ENCODE measurements around the gene MBD3. TPM values are rescaled to one million over a fixed set of nuclear protein-coding genes. Genes with fewer than 3 reads are reported as not detected.

MBD3 gene
- total and polyA plus RNA-seq, 4 donors = 12.4 to 57.6 (median 50.2) TPM

GRCh38 chr19:1584500-1585242 is 8.0 kb downstream of the MBD3 start:
- Histone ChIP-seq H3K4me3 (ENCODE audit: low read depth in 1 of 3, low read length in 3 of 3) (no peak overlapping the region), H3K9me3 (ENCODE audit: control insufficient read depth in 4 of 4, low read length in 3 of 4) (no peaks in the 10 kb centered on the region), H3K36me3 (ENCODE audit: control insufficient read depth in 4 of 4, insufficient read depth in 3 of 4, low read depth in 1 of 4, low read length in 3 of 4) (peaks cover 5 to 29% (median 12%) of the 10 kb centered on the region in 4 donors), H3K27me3 (ENCODE audit: control insufficient read depth in 4 of 4, insufficient read depth in 4 of 4, low read length in 3 of 4) (no peaks in the 10 kb centered on the region), H3K9ac (ENCODE audit: low read depth in 1 of 2, low read length in 2 of 2) (no peak overlapping the region), H3K27ac (ENCODE audit: low read depth in 1 of 2, low read length in 2 of 2) (no peak overlapping the region), H3K4me1 (ENCODE audit: control insufficient read depth in 4 of 4, insufficient read depth in 4 of 4, low read length in 3 of 4) (peaks cover 6 to 21% (median 15%) of the 10 kb centered on the region in 4 donors)
- TF ChIP-seq SP1 (IDR thresholded peaks at IDR 0.05) = no peak
- TF ChIP-seq HNF4G (IDR thresholded peaks at IDR 0.05) = no peak
- no peak for TF ChIP-seq YY1 (IDR thresholded peaks at IDR 0.05)
- TF ChIP-seq ATF3 (IDR thresholded peaks at IDR 0.05) = no peak
- no peak for TF ChIP-seq JUND (IDR thresholded peaks at IDR 0.05)
- no peak for TF ChIP-seq HNF4A (conservative IDR thresholded peaks at IDR 0.05)
- no peak for TF ChIP-seq TAF1 (conservative IDR thresholded peaks at IDR 0.05)
- no peak for TF ChIP-seq RAD21 (IDR thresholded peaks at IDR 0.05)
- no peak for TF ChIP-seq CTCF (IDR thresholded peaks at IDR 0.05; ENCODE audit: low read depth, low read length, missing input control)
- TF ChIP-seq, protein P1, sequence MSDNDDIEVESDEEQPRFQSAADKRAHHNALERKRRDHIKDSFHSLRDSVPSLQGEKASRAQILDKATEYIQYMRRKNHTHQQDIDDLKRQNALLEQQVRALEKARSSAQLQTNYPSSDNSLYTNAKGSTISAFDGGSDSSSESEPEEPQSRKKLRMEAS (IDR thresholded peaks at IDR 0.05) = no peak
- no peak for TF ChIP-seq FOXA2 (IDR thresholded peaks at IDR 0.05)
- TF ChIP-seq, protein P2, sequence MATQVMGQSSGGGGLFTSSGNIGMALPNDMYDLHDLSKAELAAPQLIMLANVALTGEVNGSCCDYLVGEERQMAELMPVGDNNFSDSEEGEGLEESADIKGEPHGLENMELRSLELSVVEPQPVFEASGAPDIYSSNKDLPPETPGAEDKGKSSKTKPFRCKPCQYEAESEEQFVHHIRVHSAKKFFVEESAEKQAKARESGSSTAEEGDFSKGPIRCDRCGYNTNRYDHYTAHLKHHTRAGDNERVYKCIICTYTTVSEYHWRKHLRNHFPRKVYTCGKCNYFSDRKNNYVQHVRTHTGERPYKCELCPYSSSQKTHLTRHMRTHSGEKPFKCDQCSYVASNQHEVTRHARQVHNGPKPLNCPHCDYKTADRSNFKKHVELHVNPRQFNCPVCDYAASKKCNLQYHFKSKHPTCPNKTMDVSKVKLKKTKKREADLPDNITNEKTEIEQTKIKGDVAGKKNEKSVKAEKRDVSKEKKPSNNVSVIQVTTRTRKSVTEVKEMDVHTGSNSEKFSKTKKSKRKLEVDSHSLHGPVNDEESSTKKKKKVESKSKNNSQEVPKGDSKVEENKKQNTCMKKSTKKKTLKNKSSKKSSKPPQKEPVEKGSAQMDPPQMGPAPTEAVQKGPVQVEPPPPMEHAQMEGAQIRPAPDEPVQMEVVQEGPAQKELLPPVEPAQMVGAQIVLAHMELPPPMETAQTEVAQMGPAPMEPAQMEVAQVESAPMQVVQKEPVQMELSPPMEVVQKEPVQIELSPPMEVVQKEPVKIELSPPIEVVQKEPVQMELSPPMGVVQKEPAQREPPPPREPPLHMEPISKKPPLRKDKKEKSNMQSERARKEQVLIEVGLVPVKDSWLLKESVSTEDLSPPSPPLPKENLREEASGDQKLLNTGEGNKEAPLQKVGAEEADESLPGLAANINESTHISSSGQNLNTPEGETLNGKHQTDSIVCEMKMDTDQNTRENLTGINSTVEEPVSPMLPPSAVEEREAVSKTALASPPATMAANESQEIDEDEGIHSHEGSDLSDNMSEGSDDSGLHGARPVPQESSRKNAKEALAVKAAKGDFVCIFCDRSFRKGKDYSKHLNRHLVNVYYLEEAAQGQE (IDR thresholded peaks at IDR 0.05) = no peak
- no peak for TF ChIP-seq FOXA1 (IDR thresholded peaks at IDR 0.05)
- TF ChIP-seq NR2F2 (IDR thresholded peaks at IDR 0.05) = no peak
- TF ChIP-seq RXRA (IDR thresholded peaks at IDR 0.05) = no peak
- no peak for TF ChIP-seq ZBTB33 (IDR thresholded peaks at IDR 0.05)
- TF ChIP-seq EGR1 (IDR thresholded peaks at IDR 0.05; ENCODE audit: low read depth in 2 of 2) = no peak
- TF ChIP-seq GABPA (IDR thresholded peaks at IDR 0.05 in 1 of 2, conservative IDR thresholded peaks at IDR 0.05 in 1 of 2) = no peak
- 96% methylated on average over 87 of the region's 87 CpGs for WGBS
- no peak for DNase-seq (ENCODE audit: low spot score)
